CD4-positive, alpha-beta T cell (primary cell): ENCODE measurements around the gene ZNF518B. TPM values are rescaled to one million over a fixed set of nuclear protein-coding genes. Genes with fewer than 3 reads are reported as not detected.

Experiments used
- ATAC-seq: fragments of 200-7000 bp; cut with Tn5 transposase; one replicate; pipeline ENCODE4 v1.10.0; 2022; ENCODE audit warnings: mild to moderate bottlenecking; ENCODE audit not compliant: poor library complexity
- CTCF ChIA-PET: fragments of 350-600 bp; sonication (Branson Sonifier 250); formaldehyde crosslinking; loops from one replicate; lab custom pipeline; 2021; ENCODE audit warnings: antibody characterized with exemption, inconsistent platforms; lab: Charles Lee
- POLR2A ChIA-PET: fragments of 350-600 bp; sonication (Branson Sonifier 250); formaldehyde crosslinking; loops from one replicate; lab custom pipeline; 2021; ENCODE audit warnings: antibody characterized with exemption, inconsistent platforms; lab: Charles Lee
- DNase-seq, 14 experiments: peaks; one replicate each; pipeline ENCODE4 v3.0.0-alpha.2; 2013 to 2020; ENCODE audit warnings: mixed read lengths in 2 of 14
- H3K27ac ChIP-seq, 2 donors: one replicate each; pipeline versions ENCODE4 v1.5.1 to v1.7.0; 2013; ENCODE audit warnings: low read length in 2 of 2, low read depth in 1 of 2, mild to moderate bottlenecking in 1 of 2
- H3K27me3 ChIP-seq, 2 experiments: 1 replicate in 1 of 2; 2 replicates in 1 of 2; pipeline versions ENCODE4 v1.6.1 to v1.7.0; 2013; ENCODE audit warnings: low read length in 2 of 2, control low read depth in 1 of 2, mild to moderate bottlenecking in 1 of 2, moderate library complexity in 1 of 2; ENCODE audit not compliant: insufficient read depth in 2 of 2, control insufficient read depth in 1 of 2
- H3K36me3 ChIP-seq: one replicate; pipeline ENCODE4 v1.6.1; 2013; ENCODE audit warnings: low read length, control low read depth; ENCODE audit not compliant: insufficient read depth
- H3K4me1 ChIP-seq: one replicate; pipeline ENCODE4 v1.6.1; 2013; ENCODE audit warnings: low read length, control low read depth; ENCODE audit not compliant: insufficient read depth
- H3K4me3 ChIP-seq: one replicate; pipeline ENCODE4 v1.5.1; 2013; ENCODE audit warnings: mild to moderate bottlenecking, low read length, moderate library complexity
- H3K9me3 ChIP-seq, 2 experiments: 1 replicate in 1 of 2; 2 replicates in 1 of 2; pipeline versions ENCODE4 v1.6.1 to v1.7.0; 2013; ENCODE audit warnings: low read length in 2 of 2, mild to moderate bottlenecking in 2 of 2, control low read depth in 1 of 2, moderate library complexity in 1 of 2; ENCODE audit not compliant: control insufficient read depth in 1 of 2, insufficient read depth in 1 of 2
- H3K27ac Mint-ChIP-seq: one replicate; pipeline ENCODE4 v1.8.0; 2020; ENCODE audit warnings: mixed read lengths
- H3K27me3 Mint-ChIP-seq: one replicate; pipeline ENCODE4 v1.8.0; 2021; ENCODE audit warnings: mixed read lengths
- H3K36me3 Mint-ChIP-seq: one replicate; pipeline ENCODE4 v1.8.0; 2021; ENCODE audit warnings: low read depth, mixed read lengths
- H3K4me1 Mint-ChIP-seq: one replicate; pipeline ENCODE4 v1.8.0; 2021; ENCODE audit warnings: low read depth, mixed read lengths
- H3K4me3 Mint-ChIP-seq: one replicate; pipeline ENCODE4 v1.8.0; 2020; ENCODE audit warnings: mild to moderate bottlenecking, mixed read lengths
- H3K9me3 Mint-ChIP-seq: one replicate; pipeline ENCODE4 v1.8.0; 2020; ENCODE audit warnings: mixed read lengths
- intact Hi-C, 2 experiments: fragments of 100-400 bp; cut with DNase I in 1 of 2; cut with micrococcal nuclease in 1 of 2; formaldehyde crosslinking; loops; one replicate each; pipeline versions ENCODE4 v1.15.1 to v1.9.0; 2023 to 2025; cut with DNase I, micrococcal nuclease
- total RNA-seq, 174 experiments: library from RNA in 2 of 174; stranded (reverse) in 2 of 174; gene quantifications; one replicate each; pipeline ENCODE4 v1.2.3 and lab custom pipeline; 2021 to 2026
- TF ChIP-seq, protein P1 (sequence below): fragments of 200-600 bp; IDR thresholded peaks from one replicate; pipeline ENCODE4 v1.8.0; 2022; ENCODE audit warnings: antibody characterized with exemption, mild to moderate bottlenecking

Gene ZNF518B
- total RNA-seq, 2 experiments from 2014 or later = 36.5 to 37.5 TPM

DNA sequence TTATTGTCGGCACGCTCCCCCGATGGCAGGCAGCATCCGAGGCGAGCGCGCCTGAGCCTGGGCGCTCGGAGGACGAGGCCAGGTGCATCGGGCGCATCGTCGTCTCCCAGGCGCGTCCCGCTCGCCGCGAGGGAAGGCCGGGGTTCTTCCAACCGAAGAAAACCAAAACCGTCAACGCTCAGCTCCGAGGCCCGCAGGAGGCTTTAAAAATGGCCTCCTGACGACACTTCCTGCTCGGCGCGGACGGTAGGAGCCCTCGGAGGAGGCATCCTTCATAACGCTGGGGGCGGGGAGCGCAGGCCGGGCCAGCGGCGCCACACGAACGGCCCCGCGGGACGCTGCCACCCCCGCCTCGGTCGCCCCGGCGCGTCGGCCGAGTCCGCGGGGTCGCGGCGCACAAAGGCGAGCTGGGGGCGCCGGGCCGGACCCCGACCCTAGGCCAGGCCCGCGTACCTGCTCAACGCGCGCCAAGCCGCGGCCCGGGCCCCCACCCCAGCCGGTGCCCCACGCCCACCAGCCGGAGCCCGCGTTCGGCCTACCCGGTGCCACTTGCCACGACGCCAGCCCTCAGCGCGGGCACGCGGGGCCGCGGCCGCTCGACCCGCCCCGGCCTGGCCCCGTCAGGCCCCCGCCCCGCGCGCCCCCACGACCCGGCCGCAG lies 501 bp downstream of the ZNF518B start:
- ChIA-PET POLR2A (interaction anchor here (0.8 to 3.1 kb wide), 7 partner anchors 11 to 765 kb away, joined by 3 to 60 read pairs (median 5); partner anchors contain the start of gene WDR1), CTCF (no interaction called here)
- Mint-ChIP-seq H3K4me3 (peak overlapping the region; percentile 91), H3K27me3 (peaks cover 4% of the 10 kb centered on the region), H3K36me3 (peaks cover 49% of the 10 kb centered on the region), H3K27ac (peak overlapping the region; percentile 84), H3K9me3 (peaks cover 7% of the 10 kb centered on the region), H3K4me1 (peaks cover 43% of the 10 kb centered on the region)
- intact Hi-C loops = no loop called here
- peak overlapping the region; percentile 26 to 27 for H3K27ac ChIP-seq
- TF ChIP-seq, protein P1, sequence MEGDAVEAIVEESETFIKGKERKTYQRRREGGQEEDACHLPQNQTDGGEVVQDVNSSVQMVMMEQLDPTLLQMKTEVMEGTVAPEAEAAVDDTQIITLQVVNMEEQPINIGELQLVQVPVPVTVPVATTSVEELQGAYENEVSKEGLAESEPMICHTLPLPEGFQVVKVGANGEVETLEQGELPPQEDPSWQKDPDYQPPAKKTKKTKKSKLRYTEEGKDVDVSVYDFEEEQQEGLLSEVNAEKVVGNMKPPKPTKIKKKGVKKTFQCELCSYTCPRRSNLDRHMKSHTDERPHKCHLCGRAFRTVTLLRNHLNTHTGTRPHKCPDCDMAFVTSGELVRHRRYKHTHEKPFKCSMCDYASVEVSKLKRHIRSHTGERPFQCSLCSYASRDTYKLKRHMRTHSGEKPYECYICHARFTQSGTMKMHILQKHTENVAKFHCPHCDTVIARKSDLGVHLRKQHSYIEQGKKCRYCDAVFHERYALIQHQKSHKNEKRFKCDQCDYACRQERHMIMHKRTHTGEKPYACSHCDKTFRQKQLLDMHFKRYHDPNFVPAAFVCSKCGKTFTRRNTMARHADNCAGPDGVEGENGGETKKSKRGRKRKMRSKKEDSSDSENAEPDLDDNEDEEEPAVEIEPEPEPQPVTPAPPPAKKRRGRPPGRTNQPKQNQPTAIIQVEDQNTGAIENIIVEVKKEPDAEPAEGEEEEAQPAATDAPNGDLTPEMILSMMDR = no peak
- peak; percentile 27 to 80 (median 46) for DNase-seq
- H3K36me3 ChIP-seq = peaks cover 19% of the 10 kb centered on the region
- peak; percentile 41 for ATAC-seq
- peaks cover 5 to 14% of the 10 kb centered on the region in 2 experiments for H3K9me3 ChIP-seq
- H3K4me3 ChIP-seq = peak overlapping the region; percentile 66
- peaks cover 36% of the 10 kb centered on the region for H3K4me1 ChIP-seq
- peaks cover under 1 to 3% of the 10 kb centered on the region in 2 experiments for H3K27me3 ChIP-seq

GRCh38 chr4:10456260-10456594 lies 999 bp downstream of the ZNF518B start:
- H3K9me3 Mint-ChIP-seq = peaks cover 7% of the 10 kb centered on the region
- H3K4me1 Mint-ChIP-seq = peaks cover 39% of the 10 kb centered on the region
- TF ChIP-seq, protein P1 = no peak
- peak overlapping the region; percentile 91 for H3K4me3 Mint-ChIP-seq
- Histone ChIP-seq H3K27ac (peak overlapping the region; percentile 26 to 27), H3K4me1 (peaks cover 32% of the 10 kb centered on the region), H3K4me3 (peak overlapping the region; percentile 59), H3K27me3 (no peaks in the 10 kb centered on the region), H3K36me3 (peaks cover 19% of the 10 kb centered on the region), H3K9me3 (peaks cover 5 to 9% of the 10 kb centered on the region in 2 experiments)
- peak overlapping the region; percentile 84 for H3K27ac Mint-ChIP-seq
- ChIA-PET POLR2A (interaction anchor here (1.4 to 3.1 kb wide), 4 partner anchors 10 to 765 kb away, joined by 5 to 60 read pairs (median 8); partner anchors contain the start of gene WDR1), CTCF (no interaction called here)
- H3K27me3 Mint-ChIP-seq = no peaks in the 10 kb centered on the region
- DNase-seq = no peak
- intact Hi-C loops = no loop called here
- ATAC-seq = no peak
- H3K36me3 Mint-ChIP-seq = peaks cover 54% of the 10 kb centered on the region

DNA sequence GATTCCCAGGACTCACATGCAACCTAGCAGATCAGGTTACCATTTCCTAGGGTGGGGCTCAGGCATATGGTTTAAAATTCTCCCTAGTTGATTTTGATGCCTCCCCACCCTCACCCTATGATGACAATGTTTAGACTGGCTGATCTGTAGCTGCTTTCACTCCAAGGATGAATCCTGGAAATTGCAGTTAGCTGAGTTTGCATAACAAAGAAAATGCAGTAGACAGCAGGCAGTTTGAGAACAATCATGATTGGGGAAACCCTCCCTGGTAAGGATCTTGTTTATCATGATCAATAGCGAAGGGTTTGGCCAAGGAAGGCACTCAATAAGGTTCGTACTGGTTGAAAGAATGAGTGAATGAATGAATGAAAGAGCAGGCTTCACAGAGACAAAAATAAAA lies 2.1 kb downstream of the ZNF518B start:
- no peak overlapping the region for H3K27ac Mint-ChIP-seq
- ATAC-seq (no peak), DNase-seq (no peak)
- H3K4me1 Mint-ChIP-seq = peaks cover 31% of the 10 kb centered on the region
- H3K4me1 ChIP-seq = peaks cover 22% of the 10 kb centered on the region
- peaks cover 65% of the 10 kb centered on the region for H3K36me3 Mint-ChIP-seq
- TF ChIP-seq, protein P1 = no peak
- peak overlapping the region; percentile 27 for H3K4me3 Mint-ChIP-seq
- no peaks in the 10 kb centered on the region for H3K27me3 ChIP-seq
- peaks cover 5 to 9% of the 10 kb centered on the region in 2 experiments for H3K9me3 ChIP-seq
- intact Hi-C loops = no loop called here
- no peak overlapping the region for H3K27ac ChIP-seq
- no peaks in the 10 kb centered on the region for H3K27me3 Mint-ChIP-seq
- peaks cover 7% of the 10 kb centered on the region for H3K9me3 Mint-ChIP-seq
- CTCF ChIA-PET = no interaction called here
- peaks cover 28% of the 10 kb centered on the region for H3K36me3 ChIP-seq
- H3K4me3 ChIP-seq = no peak overlapping the region
- POLR2A ChIA-PET = interaction anchor here (0.5 kb wide), 1 partner anchor 20 kb away, joined by 3 read pairs; no protein-coding TSS in a partner anchor
